GM18511 (cell line): Measurements from ENCODE around the gene TMEM156.

Experiments used
- ATAC-seq: cut with Tn5 transposase; IDR thresholded peaks from one replicate; pipeline ENCODE4 v1.9.1; 2021; ENCODE audit warnings: mild to moderate bottlenecking, moderate library complexity; ENCODE audit not compliant: unreplicated experiment

Gene TMEM156

DNA sequence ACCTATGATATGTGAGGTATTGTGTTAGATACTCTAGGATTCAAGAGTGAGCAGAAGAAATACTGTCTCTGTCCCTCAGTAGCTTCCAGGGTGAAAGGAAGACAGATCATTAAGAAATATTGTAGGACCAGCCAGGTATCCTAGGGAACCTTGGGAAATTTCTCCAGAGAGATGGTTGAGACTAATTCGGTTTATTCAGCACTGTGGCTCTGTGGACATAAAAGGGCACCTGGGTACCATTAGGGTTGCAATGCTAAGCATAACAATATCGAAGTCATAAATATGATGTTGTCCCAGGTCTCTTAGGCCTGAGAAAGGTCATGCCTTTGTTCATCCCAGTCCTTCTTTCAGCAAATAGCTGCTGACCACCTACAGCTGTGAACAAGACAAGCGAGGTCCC, 103.6 kb downstream of the TMEM156 start:
- ATAC-seq = no peak

DNA sequence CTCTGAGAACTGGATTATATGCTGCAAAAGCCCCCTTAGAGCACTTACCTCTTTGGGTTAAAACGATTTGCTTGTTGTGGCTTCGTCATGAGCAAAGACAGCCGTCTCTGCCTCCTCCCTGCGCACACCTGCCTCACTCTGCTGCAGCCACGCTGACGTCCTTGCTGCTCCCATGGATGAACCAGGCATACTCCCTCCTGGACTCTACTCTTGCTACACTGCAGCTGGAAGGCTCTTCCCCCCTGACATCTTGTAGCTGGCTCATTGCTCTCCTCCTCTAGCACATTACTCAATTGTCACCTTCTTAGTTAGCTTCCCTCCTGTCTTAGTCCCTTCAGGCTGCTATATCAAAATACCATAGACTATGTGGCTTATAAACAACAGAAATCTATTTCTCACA, 105.3 kb downstream of the TMEM156 start:
- ATAC-seq = no peak

DNA sequence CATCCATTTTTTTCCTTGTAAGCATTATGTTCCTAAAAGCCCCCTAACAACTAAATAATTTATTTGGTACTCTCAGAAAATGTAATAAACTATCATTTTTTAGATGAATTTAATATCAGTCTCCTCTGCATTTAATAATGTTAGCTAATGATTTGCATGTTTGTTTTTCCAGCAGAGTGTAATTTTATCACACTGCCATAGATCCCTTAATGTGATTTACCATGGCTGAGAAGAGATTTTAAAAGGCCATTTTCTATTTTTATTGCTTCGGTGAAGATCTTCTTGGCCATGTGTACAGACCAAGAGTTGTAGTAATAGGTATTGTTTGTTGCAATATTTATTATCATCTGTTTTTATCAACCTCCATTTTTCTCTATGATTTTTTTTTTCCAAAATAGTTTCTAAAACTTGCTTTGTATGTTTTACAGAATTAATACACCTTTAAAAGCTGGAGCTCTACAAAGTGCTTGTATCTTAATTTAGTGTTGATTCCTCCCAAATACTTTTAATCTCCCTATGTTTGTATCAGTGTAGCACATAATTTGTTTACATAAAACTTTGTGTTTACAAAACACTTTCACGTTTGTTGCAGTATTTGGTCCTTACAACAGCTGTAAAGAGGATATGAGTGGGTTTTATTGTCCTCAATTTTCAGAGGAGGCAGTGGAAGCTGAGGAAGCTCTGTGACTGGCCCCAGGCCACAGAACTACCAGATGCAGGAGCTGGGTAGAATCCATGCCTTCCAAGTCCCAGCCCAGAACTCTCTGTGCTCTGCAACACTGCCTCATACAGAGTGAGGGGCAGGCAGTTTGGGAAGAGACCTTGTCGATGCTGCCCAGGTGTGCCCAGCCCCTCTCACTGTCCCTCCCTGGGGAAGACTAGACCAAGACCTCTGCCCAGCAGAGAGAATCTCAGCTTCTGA, 106.5 kb downstream of the TMEM156 start:
- ATAC-seq = no peak

DNA sequence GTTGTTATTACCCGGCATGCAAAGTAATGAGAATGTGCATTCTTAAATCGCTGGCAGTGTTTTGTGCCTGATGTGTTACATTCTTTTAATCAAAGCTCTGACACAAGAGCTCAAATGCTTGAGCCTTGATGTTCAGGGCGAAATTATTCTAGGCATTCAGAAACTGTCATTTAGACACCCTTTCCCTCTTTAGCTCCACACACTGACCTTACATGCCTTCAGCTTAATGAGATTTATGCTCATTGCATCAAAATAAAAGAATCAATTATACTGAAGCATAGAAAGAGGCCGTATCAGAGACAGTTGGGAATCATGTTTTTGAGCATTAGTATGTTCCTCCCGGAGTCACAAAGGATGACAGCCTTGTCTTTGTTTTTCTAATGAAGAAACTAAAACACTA, 107.9 kb downstream of the TMEM156 start:
- no peak for ATAC-seq

DNA sequence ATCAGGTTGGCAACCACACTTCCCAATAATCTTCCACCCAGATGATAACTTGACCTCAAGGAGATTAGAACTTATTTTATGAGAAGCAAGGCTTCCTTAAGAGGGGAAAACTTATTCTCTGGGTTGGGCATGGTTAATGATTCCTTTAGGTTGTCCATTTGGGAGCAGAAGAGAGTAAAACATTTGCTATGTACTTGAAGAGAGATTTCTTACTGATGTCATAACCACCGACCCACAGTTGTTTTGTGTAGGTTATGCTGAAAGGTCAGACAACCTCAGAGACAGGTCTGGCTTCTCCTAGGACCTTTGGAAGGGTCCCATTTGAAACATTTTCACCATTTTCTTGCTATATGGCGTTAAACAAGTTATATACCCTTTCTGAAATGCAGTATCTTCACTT, 108.5 kb downstream of the TMEM156 start:
- no peak for ATAC-seq

DNA sequence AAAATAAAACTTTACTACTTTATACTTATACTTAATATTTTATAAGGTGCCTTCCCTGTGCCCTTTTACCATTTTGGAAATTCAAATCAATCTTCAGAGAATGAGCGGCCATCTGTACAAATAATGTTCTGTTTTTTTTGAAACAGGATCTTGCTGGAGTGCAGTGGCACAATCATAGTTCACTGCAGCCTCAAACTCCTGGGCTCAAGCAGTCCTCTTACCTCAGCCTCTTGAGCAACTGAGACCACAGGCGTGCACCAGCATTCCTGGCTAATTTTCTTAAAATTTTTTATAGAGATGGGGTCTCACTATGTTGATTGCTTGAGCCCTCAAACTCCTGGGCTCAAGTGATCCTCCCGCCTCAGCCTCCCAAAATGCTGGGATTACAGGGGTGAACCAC, 111.1 kb downstream of the TMEM156 start:
- no peak for ATAC-seq

DNA sequence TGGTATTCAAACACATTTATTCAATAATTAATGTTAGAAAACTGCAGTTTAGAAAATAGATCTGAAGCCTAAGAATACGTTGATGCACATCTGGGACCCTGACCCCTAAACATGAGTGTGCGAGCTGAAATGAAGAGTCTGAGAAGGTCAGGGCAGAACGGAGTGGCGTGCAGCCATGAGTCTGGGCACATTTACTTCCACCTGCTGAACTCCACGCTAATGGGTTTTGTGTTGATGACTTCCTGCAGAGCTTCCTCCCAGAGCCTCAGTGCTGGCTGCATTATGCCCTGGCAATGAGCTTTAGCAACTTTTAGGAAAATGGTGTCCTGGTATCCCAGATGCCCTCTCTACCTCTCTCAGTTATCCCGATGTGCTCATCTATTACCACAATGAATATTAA, 111.5 kb downstream of the TMEM156 start:
- no peak for ATAC-seq

DNA sequence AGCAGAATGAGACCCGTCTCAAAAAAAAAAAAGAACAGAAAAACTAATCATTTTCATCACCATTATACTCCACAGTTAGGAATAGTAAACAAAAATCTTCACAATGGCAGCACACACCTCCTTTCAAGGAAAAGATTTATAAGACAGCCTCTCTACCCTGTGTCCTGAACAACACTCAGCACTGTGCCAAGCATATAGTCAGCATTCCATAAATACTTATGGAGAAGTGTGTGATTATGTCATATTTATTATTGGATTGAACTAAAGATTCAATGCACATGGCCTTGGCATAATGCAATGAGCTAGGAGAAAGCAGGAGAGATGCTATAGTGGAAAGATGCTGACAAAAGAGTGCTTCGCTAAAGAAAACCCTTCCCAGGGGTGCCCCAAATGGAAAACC, 112.0 kb downstream of the TMEM156 start:
- ATAC-seq = no peak

DNA sequence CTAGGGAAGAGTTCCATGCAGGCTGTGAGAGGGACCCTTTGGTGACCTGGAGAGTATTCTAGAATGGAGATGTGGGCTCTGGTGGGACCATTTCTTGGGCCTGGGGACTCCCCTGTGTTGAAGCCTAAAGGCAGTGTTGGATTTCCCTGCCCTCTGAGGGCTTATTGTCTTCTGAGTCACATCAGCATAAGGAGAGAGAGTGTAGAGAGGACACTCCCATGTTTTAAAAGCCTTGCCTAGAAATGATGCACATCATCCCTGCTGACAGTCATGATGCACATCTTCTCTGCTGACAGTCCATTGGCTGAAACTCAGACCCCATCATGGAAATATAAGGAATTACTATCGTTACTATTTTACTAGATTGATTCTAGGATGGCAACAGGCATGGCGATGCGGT, 112.7 kb downstream of the TMEM156 start:
- ATAC-seq = no peak

DNA sequence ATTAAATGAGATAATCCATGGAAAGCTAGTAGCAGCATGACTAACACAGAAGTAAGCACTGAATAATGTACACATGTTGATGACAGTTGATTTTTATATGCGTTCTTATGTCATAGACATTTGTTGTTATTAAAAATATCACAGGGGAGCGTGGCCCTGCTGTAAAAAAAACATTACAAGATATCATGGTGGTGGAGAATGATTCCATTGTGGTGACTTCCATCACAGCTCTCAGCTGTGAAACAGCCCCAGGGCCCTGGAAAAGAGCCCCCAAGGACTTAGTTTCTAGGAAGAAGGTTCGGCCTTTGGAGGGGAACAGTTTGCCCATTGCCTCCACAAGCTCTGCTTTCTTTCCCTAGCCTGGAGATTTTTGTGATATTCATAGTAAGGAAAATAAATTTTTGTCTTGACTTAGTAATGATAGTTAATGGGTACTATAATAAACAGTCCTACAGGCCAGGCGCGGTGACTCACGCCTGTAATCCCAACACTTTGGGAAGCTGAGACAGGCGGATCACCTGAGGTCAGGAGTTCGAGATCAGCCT, 114.7 kb downstream of the TMEM156 start:
- no peak for ATAC-seq
